HG03342 (cell line): Measurements from ENCODE around the gene LEKR1.
"Not testable (repeated sequence)": the region's sequence is repeated elsewhere in the genome, so short reads cannot be mapped to it uniquely, and the experiment has no call there.

Experiments used
- ATAC-seq: cut with Tn5 transposase; IDR thresholded peaks from one replicate; pipeline ENCODE4 v1.9.1; 2021; ENCODE audit warnings: mild to moderate bottlenecking, moderate library complexity; ENCODE audit not compliant: unreplicated experiment

The LEKR1 gene

GRCh38 chr3:156897851-156898250 lies 71.7 kb downstream of the LEKR1 start:
- ATAC-seq, result not testable (repeated sequence)

GRCh38 chr3:156898296-156898880 lies 72.2 kb downstream of the LEKR1 start:
- ATAC-seq, result no peak

DNA sequence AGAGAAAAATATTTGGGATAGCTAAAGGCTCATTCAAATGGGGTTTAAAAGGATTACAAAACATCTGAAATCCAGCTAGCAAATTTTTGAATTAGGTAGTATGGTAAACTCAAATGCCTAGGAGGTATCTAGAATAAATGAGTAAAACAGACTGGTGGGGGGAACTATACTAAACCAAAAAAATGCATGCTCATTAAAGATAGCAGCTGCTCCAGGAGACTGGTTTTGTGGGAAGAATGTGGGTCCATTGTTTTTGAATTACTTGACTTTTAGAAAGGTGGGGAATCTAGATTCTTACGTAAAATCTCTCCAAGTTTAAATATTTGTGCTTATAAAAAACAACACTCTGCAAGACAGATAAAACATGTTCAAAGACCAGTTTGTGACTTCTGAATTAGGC lies 73.8 kb downstream of the LEKR1 start:
- no peak for ATAC-seq

DNA sequence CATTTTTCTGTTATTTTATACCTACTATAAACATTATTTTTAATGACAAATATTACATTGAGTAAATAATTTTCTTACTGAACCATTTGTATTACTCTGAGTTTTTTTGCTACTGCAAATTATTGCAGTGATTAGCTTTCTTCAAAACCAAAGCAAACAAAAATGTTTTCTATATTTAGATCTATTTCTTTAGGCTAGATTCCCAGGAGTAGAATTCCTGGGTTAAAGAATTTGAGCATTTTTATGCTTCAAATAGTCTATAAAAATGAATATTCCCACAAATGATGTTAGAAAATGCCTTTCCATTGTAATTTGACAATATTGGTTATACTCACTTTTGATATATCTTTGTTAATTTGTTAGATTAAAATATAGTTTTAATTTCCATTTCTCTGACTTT lies 76.8 kb downstream of the LEKR1 start:
- no peak for ATAC-seq

DNA sequence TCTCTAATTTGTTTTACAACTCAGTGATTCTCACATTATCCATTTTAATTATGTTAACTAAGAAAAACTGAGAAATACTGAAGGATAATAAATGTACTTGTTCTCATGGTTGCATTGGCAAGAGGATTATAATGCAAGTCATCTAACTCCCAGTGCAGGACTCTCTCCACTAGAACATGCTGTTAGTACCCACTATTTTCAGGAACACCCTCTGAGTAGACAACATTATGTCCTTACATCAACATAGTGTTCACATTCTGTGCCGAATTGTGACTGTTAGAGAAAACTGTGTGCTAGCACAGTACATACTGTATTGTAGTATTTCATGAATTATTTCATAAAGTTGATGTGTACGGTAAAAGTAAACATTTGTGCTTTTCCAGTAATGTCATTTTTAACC lies 80.1 kb downstream of the LEKR1 start:
- ATAC-seq, result no peak

GRCh38 chr3:156908398-156908797 lies 82.2 kb downstream of the LEKR1 start:
- ATAC-seq, result no peak

DNA sequence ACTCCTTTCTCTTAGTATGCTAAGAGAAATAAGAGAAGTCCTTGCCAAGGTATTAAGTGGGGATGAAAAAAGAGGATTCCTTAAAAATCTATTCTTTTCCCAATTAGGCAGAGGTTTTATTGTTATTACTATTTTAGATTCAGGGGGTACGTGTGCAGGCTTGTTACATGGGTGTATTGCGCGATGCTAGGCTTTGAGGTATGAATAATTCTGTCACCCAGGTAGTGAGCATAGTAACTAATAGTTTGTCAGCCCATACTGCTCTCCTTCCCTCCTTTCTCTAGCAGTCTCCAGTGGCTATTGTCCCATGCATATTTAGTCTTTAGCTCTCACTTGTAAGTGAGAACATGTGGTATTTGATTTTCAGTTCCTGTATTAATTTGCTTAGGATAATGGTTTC lies 83.9 kb downstream of the LEKR1 start:
- no peak for ATAC-seq

GRCh38 chr3:156910831-156911230 lies 84.7 kb downstream of the LEKR1 start:
- ATAC-seq, result not testable (repeated sequence)

- not testable (repeated sequence) for ATAC-seq
Measured at GRCh38 chr3:156914300-156914699, 88.1 kb downstream of the LEKR1 start.

GRCh38 chr3:156915372-156915771 lies 89.2 kb downstream of the LEKR1 start:
- no peak for ATAC-seq

- no peak for ATAC-seq
Measured at GRCh38 chr3:156918746-156919145, 92.6 kb downstream of the LEKR1 start.

DNA sequence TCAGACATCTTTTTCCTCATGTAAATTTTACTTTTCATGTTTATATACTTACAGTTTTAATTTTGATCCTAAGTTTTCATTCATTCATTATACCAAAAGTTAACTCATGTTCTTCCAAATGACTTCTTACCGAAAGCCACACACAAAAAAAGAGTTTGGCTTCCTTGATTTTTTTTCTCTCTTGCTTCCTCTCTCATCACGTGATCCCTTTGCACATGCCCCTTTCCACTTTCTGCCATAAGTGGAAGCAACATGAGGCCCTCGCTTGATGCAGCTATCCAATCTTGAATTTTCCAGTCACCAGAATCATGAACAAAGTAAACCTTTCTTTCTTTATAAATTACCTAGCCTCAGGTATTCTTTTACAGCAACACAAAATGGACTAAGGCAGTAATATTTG lies 93.7 kb downstream of the LEKR1 start:
- no peak for ATAC-seq

DNA sequence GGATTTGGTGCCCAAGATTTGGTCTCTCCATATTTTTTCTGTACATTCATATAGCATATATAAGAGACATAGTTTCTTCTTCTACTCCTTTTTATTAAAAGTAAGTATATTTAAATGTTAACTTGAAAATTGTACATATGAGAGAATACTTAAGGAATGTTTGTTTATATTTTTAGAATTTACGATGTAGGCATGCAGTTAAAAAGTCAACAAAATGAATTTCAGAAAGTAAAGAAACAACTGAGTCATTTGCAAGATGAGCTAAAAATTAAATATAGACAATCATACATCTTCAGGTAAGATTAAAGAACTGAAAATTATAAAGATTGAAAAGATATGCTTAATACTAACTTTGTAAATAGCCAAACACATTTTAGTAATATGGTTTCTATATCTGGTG lies 94.2 kb downstream of the LEKR1 start:
- no peak for ATAC-seq

- ATAC-seq, result no peak
Measured at GRCh38 chr3:156923349-156923748, 97.2 kb downstream of the LEKR1 start.

- ATAC-seq, result no peak
Measured at GRCh38 chr3:156938724-156939123, 112.6 kb downstream of the LEKR1 start.

GRCh38 chr3:156939315-156939714 lies 113.2 kb downstream of the LEKR1 start:
- ATAC-seq, result no peak

DNA sequence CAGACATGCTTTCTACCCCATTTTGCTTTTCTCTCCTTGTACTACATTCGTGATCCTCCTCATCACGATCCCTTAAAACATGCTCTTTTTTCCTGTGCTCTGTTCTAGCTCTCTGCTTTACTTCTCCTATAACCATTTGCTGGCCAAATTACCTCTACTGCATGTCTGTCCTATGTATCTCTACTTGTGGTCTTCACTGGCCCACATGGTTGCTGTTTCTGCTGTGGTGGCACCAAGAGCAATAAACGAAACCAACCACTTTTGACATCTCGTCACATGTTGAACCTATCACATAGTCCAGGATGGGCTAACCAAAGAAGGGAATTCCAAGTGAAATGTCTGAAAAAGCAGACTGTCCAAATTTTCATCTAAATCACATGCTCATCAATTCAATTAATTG lies 115.2 kb downstream of the LEKR1 start:
- no peak for ATAC-seq

- no peak for ATAC-seq
Measured at GRCh38 chr3:156948402-156949210, 122.5 kb downstream of the LEKR1 start.

GRCh38 chr3:156952011-156952410 lies 125.9 kb downstream of the LEKR1 start:
- ATAC-seq, result no peak

DNA sequence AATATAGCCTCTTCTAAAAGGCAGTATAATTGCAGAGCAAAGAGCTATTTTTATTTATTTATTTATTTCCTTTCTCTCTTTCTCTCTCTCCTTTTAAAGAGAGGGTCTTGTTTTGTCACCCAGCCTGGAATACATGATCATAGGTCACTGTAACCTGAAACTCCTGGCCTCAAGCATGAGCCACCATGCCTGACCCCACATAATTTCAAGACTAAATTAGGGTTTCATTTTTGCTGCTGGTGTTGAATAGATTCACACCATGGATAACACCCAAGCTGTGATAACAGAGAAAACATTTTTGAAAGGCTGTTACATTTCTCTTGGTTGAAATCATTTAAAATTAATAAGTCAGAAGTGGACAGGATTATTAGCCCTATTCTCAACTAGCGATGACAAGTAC lies 131.6 kb downstream of the LEKR1 start:
- ATAC-seq, result peak; percentile 96

DNA sequence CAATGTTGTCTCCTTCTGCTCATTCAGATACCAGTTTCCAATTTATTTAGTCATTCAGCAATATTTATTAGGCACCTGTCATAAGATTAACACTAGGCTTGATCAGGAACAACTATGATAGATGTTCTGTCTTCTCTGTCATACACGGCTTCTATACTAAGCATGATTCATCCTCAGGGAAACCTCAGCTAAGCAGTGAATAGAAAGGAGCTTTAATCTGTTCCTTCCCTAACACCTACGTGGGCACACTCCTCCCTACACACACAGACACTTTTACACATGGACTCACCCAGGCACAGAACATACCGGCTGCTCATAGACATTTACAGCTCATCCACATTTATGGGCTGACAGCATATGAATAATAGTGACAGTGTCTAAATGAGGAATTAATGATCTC lies 136.9 kb downstream of the LEKR1 start:
- no peak for ATAC-seq

DNA sequence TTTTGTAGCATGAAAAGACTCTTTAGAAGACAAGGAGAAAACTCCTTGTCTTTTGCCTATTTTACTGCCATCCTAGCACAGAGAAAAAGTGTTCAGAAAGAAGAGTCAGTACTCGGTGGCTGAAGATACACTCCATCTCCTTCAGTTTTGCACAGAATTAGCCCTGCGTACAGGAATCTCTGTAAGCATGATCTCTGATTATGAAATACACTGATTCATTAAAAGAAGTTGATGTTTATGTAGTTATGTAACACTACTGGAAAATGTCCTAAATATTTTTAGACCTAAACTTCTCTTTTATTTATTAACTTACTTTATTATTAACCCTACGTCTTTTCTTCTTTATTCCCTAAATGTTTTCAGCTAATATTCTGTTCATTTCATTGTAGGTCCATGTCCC lies 138.4 kb downstream of the LEKR1 start:
- ATAC-seq, result no peak

GRCh38 chr3:156966349-156966748 lies 140.2 kb downstream of the LEKR1 start:
- not testable (repeated sequence) for ATAC-seq
